ENCODE results near the gene CD300LF.

The CD300LF gene

DNA sequence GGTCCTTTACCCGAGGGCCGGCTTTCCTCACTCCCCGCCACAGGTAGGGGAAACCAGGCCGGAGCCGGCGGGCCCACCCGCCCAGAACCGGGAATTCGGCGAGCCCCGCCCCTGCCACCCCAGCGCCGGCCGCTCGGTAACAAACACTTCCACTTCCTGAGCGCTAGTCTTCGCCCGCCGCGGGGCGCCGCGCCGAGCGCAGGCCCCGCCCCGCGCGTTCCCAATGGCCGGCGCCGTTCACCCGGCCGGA lies 35.5 kb upstream of the CD300LF start:
- H3K4me3 ChIP-seq (replicated peaks in 1 of 2; ENCODE audit: low read depth in 2 of 2, low read length in 2 of 2), result peak overlapping the region; percentile 43 to 57
- TF ChIP-seq, protein P1, sequence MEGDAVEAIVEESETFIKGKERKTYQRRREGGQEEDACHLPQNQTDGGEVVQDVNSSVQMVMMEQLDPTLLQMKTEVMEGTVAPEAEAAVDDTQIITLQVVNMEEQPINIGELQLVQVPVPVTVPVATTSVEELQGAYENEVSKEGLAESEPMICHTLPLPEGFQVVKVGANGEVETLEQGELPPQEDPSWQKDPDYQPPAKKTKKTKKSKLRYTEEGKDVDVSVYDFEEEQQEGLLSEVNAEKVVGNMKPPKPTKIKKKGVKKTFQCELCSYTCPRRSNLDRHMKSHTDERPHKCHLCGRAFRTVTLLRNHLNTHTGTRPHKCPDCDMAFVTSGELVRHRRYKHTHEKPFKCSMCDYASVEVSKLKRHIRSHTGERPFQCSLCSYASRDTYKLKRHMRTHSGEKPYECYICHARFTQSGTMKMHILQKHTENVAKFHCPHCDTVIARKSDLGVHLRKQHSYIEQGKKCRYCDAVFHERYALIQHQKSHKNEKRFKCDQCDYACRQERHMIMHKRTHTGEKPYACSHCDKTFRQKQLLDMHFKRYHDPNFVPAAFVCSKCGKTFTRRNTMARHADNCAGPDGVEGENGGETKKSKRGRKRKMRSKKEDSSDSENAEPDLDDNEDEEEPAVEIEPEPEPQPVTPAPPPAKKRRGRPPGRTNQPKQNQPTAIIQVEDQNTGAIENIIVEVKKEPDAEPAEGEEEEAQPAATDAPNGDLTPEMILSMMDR (IDR thresholded peaks at IDR 0.05; ENCODE audit: low read depth, low read length), result no peak
- no peak for DNase-seq (ENCODE audit: low read depth in 2 of 2)

DNA sequence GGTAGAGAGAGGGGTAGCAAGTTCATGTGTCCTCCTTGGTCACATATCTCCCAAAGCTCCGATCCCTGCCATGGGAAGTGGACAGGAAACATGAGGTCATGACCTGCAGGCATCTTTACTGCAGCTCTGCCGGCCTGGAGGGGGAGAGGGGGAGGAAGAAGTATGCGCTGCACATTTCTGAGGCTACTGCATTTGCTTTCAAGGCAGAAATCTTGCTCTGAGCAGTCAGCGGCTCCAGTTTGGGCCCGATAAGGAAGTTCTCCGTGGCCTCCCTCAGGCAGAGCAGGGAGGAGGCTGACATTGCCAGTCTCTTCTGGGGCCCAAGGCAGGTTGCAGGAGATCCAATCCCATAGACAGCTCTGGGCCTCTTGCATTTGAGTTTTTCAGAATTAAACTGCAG lies 34.2 kb upstream of the CD300LF start:
- H3K4me3 ChIP-seq (replicated peaks in 1 of 2; ENCODE audit: low read depth in 2 of 2, low read length in 2 of 2), result no peak overlapping the region
- TF ChIP-seq, protein P1 (IDR thresholded peaks at IDR 0.05; ENCODE audit: low read depth, low read length), result no peak
- peak in 1 of 2 donors; percentile 33 for DNase-seq (ENCODE audit: low read depth in 2 of 2)

DNA sequence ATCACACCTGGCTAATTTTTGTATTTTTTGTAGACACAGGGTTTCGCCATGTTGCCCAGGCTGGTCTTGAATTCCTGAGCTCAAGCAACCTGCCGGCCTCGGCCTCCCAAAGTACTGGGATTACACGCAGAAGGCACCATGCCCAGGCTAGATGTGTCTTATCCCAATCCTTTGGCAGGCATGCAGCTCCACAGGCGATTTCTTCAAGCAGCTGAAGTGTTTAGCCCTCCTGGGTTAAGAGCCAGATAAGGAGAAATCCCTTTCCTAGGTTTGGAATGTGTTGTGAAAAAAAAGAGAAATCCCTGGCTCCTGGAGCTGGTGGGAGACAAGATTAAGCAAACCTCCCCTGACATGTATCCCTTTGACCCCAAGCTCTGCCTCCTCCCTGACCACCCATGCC lies 33.7 kb upstream of the CD300LF start:
- H3K4me3 ChIP-seq (replicated peaks in 1 of 2; ENCODE audit: low read depth in 2 of 2, low read length in 2 of 2), result no peak overlapping the region
- TF ChIP-seq, protein P1 (IDR thresholded peaks at IDR 0.05; ENCODE audit: low read depth, low read length), result no peak
- peak in 1 of 2 donors; percentile 39 for DNase-seq (ENCODE audit: low read depth in 2 of 2)

DNA sequence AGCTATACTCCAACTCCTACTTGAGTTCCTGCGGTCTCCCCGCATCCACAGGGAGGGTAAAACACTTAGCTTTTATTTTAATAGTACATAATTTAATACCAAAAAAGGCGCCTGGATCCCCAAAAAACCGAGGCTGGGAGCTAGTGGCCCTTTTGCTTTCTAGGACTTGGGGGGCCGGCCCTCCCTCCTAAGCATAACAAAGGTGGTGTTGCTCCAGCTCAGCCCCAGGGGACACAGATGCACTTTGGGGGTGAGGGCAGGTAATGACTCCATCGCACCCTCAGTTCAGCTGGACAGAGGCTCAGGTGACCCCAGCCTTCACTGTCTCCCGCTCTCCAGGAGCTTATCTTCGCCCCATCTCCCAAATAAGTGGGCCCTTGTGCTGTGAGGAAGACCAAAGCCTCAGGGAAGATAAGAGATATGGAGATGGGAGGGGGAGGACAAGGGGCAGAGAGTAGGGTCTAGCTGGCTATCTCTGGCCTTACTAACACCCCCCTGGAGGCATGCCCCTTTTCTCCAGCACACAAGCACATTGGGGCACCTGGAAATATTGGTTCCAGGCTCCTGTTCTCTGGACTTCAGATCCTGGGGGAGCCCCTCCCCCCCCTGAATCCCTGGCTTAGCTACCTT lies 32.9 kb upstream of the CD300LF start:
- TF ChIP-seq, protein P1 (IDR thresholded peaks at IDR 0.05; ENCODE audit: low read depth, low read length), result no peak
- H3K4me3 ChIP-seq (replicated peaks in 1 of 2; ENCODE audit: low read depth in 2 of 2, low read length in 2 of 2), result no peak overlapping the region
- no peak for DNase-seq (ENCODE audit: low read depth in 2 of 2)

DNA sequence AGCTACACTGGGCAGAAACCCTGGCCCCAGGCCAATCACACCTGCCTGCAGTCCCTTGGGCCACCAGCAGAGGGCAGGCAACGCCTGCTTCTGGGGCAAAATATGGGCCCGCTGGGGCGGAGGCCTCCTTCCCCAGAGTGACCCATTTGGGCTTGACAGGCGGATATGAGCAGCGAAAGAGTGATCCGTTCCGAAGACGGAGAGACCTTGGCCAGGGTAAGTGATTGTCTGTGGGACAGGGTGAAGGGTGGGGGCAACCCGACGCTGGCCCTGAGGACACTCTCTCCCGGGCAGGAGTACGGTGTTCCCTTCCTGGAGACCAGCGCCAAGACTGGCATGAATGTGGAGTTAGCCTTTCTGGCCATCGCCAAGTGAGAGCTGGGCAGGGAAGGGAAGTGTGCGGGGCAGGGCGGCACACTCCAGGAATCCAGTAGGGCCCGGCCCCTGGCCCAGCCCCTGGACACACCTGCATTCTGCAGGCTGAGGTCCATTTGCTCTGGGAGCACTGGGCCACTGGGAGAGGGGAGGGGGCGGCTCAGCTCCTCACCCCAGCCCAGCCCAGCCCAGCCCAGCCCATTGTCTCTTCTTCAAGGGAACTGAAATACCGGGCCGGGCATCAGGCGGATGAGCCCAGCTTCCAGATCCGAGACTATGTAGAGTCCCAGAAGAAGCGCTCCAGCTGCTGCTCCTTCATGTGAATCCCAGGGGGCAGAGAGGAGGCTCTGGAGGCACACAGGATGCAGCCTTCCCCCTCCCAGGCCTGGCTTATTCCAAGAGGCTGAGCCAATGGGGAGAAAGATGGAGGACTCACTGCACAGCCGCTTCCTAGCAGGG lies 32.2 kb upstream of the CD300LF start:
- H3K4me3 ChIP-seq (replicated peaks in 1 of 2; ENCODE audit: low read depth in 2 of 2, low read length in 2 of 2), result peak overlapping the region in 1 of 2 donors; percentile 19
- TF ChIP-seq, protein P1 (IDR thresholded peaks at IDR 0.05; ENCODE audit: low read depth, low read length), result peak; percentile 100
- DNase-seq (ENCODE audit: low read depth in 2 of 2), result peak; percentile 73 to 75

DNA sequence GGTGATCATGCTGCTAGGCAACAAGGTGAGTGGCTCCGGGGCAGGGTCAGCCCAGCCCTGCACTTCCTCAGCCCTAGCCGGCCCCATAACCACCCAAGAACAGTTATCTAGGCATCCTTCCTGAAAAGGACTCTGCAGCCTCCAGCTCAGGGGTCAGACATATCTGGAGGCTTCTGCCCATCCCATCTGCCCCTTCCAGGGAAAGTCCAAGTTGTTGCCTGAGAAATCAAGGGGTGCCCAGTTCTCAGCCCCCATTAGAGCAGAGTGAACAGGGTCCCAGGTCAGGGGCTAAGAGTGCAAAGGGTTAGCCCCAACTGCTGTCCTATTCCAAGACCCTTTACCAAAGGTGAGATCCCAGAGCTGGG lies 31.6 kb upstream of the CD300LF start:
- no peak for DNase-seq (ENCODE audit: low read depth in 2 of 2)
- TF ChIP-seq, protein P1 (IDR thresholded peaks at IDR 0.05; ENCODE audit: low read depth, low read length), result no peak
- H3K4me3 ChIP-seq (replicated peaks in 1 of 2; ENCODE audit: low read depth in 2 of 2, low read length in 2 of 2), result no peak overlapping the region

All from cardiac fibroblast (primary cell).